ENCODE measurements around the gene SYNJ2. TPM values are rescaled to one million over a fixed set of nuclear protein-coding genes. Genes with fewer than 3 reads are reported as not detected.

SYNJ2 gene
- polyA plus RNA-seq, 2 of the 4 experiments (the other 2 are of a cell fraction): 22.3 to 26.5 TPM

GRCh38 chr6:158016571-158017383 is 35.1 kb downstream of the SYNJ2 start (continued):
- no peak for TF ChIP-seq MYC (IDR thresholded peaks at IDR 0.05; ENCODE audit: borderline replicate concordance, low read length)
- no peak for TF ChIP-seq JUN (IDR thresholded peaks at IDR 0.05)

GRCh38 chr6:158017621-158018040 is 36.0 kb downstream of the SYNJ2 start:
- 89% methylated on average over 6 of the region's 13 CpGs for WGBS (ENCODE audit: missing lambda C conversion rate)
- POLR2A ChIA-PET: no interaction called here
- no peak for ATAC-seq
- Histone ChIP-seq H3K4me3 (no peak overlapping the region), H3K9me3 (no peaks in the 10 kb centered on the region), H3K4me2 (no peak overlapping the region), H3K4me1 (peaks cover 26% of the 10 kb centered on the region), H3K27ac (no peak overlapping the region)
- FAIRE-seq: no peak
- TF ChIP-seq, protein P1, sequence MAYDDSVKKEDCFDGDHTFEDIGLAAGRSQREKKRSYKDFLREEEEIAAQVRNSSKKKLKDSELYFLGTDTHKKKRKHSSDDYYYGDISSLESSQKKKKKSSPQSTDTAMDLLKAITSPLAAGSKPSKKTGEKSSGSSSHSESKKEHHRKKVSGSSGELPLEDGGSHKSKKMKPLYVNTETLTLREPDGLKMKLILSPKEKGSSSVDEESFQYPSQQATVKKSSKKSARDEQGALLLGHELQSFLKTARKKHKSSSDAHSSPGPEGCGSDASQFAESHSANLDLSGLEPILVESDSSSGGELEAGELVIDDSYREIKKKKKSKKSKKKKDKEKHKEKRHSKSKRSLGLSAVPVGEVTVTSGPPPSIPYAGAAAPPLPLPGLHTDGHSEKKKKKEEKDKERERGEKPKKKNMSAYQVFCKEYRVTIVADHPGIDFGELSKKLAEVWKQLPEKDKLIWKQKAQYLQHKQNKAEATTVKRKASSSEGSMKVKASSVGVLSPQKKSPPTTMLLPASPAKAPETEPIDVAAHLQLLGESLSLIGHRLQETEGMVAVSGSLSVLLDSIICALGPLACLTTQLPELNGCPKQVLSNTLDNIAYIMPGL (CRISPR knock-in tag; IDR thresholded peaks at IDR 0.05; ENCODE audit: borderline replicate concordance): no peak
- TF ChIP-seq RARB (CRISPR knock-in tag; IDR thresholded peaks at IDR 0.05) (no peak), EP300 (IDR thresholded peaks at IDR 0.05) (no peak), CBX8 (IDR thresholded peaks at IDR 0.05) (no peak), MAFK (IDR thresholded peaks at IDR 0.05; ENCODE audit: partially characterized antibody) (no peak), ATOH8 (CRISPR knock-in tag; IDR thresholded peaks at IDR 0.05; ENCODE audit: low read depth) (no peak), HOXA7 (CRISPR knock-in tag; IDR thresholded peaks at IDR 0.05) (no peak), NPAS2 (CRISPR knock-in tag; IDR thresholded peaks at IDR 0.05; ENCODE audit: borderline replicate concordance) (no peak), HEYL (CRISPR knock-in tag; IDR thresholded peaks at IDR 0.05) (no peak), EHMT2 (IDR thresholded peaks at IDR 0.05; ENCODE audit: low read depth) (no peak), BCL3 (IDR thresholded peaks at IDR 0.05) (no peak), KDM1A (IDR thresholded peaks at IDR 0.05; ENCODE audit: low read depth) (no peak)
- CTCF ChIA-PET: interaction anchor here (2.3 kb wide), 1 partner anchor 55 kb away, joined by 12 read pairs; no protein-coding TSS in a partner anchor
- DNase-seq (ENCODE audit: low read depth in 1 of 2, low spot score in 1 of 2): no peak

GRCh38 chr6:158018041-158018771 is 36.5 kb downstream of the SYNJ2 start:
- H3K4me2 ChIP-seq: no peak overlapping the region
- H3K4me3 ChIP-seq: no peak overlapping the region
- DNase-seq (ENCODE audit: low read depth in 1 of 2, low spot score in 1 of 2): no peak
- no peak for ATAC-seq
- H3K9me3 ChIP-seq: no peaks in the 10 kb centered on the region
- CTCF ChIA-PET: interaction anchor here (0.6 to 2.3 kb wide), 3 partner anchors 8 to 192 kb away, joined by 3 to 12 read pairs (median 7); no protein-coding TSS in a partner anchor
- TF ChIP-seq JUN (IDR thresholded peaks at IDR 0.05) (no peak), CHD4 (IDR thresholded peaks at IDR 0.05; ENCODE audit: borderline replicate concordance) (no peak), MAZ (IDR thresholded peaks at IDR 0.05; ENCODE audit: borderline replicate concordance, low read depth, low read length) (no peak), NR3C1 (IDR thresholded peaks at IDR 0.05) (no peak), HOXA7 (CRISPR knock-in tag; IDR thresholded peaks at IDR 0.05) (no peak), POLR2A (IDR thresholded peaks at IDR 0.05; ENCODE audit: low read length) (no peak), MAFK (IDR thresholded peaks at IDR 0.05; ENCODE audit: partially characterized antibody) (no peak), HEYL (CRISPR knock-in tag; IDR thresholded peaks at IDR 0.05) (no peak), SMC3 (IDR thresholded peaks at IDR 0.05) (no peak), PHF8 (IDR thresholded peaks at IDR 0.05; ENCODE audit: borderline replicate concordance, low read depth) (no peak)
- WGBS (ENCODE audit: missing lambda C conversion rate): 86% methylated on average over 19 of the region's 19 CpGs
- FAIRE-seq: no peak
- POLR2A ChIA-PET: no interaction called here
- no peak overlapping the region for H3K27ac ChIP-seq
- peaks cover 28% of the 10 kb centered on the region for H3K4me1 ChIP-seq
